Mononuclear cell (primary cell): ENCODE results near the gene EVA1A. TPM values are rescaled to one million over a fixed set of nuclear protein-coding genes. Genes with fewer than 3 reads are reported as not detected.

ENCODE experiments used
- H3K27me3 ChIP-seq: 2 replicates; pipeline ENCODE4 v1.6.0; 2011; ENCODE audit warnings: low read length, control low read depth; ENCODE audit not compliant: insufficient read depth
- H3K4me1 ChIP-seq: 2 replicates; pipeline ENCODE4 v1.5.1; 2011; ENCODE audit warnings: mild to moderate bottlenecking, low read length, control low read depth; ENCODE audit not compliant: insufficient read depth
- H3K4me3 ChIP-seq: 2 replicates; pipeline ENCODE4 v1.5.1; 2011; ENCODE audit warnings: mild to moderate bottlenecking, low read length, moderate library complexity
- H3K9me3 ChIP-seq: 2 replicates; pipeline ENCODE4 v1.5.1; 2011; ENCODE audit warnings: low read depth, mild to moderate bottlenecking, control low read depth, low read length
- total RNA-seq: library from RNA; depleted of rRNA; stranded (reverse); fragments of >200 nt; gene quantifications from one replicate; pipeline ENCODE4 v1.2.3, GENCODE V29; 2012

The EVA1A gene
- total RNA-seq, 1 donor = 0.84 TPM

DNA sequence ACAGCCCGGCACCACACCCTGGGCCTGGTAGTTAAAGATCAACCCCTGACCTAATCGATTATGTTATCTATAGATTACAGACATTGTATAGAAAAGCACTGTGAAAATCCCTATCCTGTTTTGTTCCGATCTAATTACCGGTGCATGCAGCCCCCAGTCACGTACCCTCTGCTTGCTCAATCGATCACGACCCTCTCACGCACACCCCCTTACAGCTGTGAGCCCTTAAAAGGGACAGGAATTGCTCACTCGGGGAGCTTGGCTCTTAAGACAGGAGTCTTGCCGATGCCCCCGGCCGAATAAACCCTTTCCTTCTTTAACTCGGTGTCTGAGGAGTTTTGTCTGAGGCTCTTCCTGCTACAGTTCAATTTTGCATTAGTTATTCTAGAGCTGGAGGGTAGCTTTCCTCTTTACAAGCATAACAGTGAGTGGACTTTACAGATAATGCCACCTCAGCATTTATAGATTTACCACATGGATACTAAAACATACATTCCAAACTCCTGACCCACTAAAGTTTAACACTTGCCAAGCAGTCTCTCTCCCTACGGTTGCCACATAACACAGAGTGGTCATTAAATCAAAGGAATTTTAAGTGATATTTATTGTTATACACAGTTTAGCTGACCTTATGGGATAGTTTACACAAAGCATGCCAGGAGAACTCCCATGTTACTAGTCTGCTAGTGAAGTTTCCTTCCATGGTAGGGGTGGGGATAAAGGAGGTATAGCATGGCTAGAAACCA is 101.0 kb downstream of the EVA1A start:
- no peaks in the 10 kb centered on the region for H3K9me3 ChIP-seq
- no peak overlapping the region for H3K4me3 ChIP-seq
- peaks cover 4% of the 10 kb centered on the region for H3K27me3 ChIP-seq
- no peaks in the 10 kb centered on the region for H3K4me1 ChIP-seq

DNA sequence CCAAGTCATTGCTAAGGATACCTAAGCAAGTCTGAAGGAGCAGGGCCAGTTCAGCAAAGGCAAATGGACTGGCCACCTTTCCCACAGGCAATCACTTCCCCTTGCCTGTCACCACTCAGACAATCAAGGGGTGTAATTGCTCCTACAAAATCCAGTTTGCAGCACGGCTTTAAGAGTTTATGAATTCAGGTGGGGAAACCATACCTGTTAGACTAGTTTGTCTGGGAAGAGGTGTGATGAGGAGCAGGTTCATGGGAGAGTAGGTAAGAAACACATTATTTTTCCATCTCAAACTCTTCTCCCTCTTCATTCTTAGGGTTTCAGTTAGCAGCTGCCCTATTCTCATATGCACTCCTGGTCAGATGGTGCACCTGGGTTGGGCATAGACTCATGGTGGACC is 102.5 kb downstream of the EVA1A start:
- H3K27me3 ChIP-seq = no peaks in the 10 kb centered on the region
- H3K9me3 ChIP-seq = no peaks in the 10 kb centered on the region
- H3K4me3 ChIP-seq = no peak overlapping the region

DNA sequence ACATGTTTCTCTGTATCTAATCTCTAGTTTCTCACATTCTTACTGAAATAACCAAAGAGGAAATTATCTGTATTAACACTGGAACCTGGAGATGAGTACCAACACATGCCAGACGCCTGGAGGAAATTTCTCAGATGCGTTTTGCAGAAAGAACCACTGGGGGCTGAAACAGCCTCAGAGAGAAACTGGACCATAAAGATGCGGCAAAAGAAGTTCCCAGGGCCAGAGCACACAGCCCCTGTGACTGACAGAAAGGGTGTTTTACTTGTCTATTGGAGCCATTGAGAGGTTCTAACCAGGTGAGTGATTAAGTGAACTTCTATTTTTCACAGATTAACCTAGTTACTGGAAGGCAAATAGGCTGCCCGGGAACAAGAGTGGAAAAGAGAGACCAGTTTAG is 103.9 kb downstream of the EVA1A start:
- no peaks in the 10 kb centered on the region for H3K27me3 ChIP-seq
- no peaks in the 10 kb centered on the region for H3K9me3 ChIP-seq
- H3K4me3 ChIP-seq = no peak overlapping the region
- H3K4me1 ChIP-seq = no peaks in the 10 kb centered on the region

More for the DNA sequence above, 102.5 kb downstream of the EVA1A start:
- H3K4me1 ChIP-seq = no peaks in the 10 kb centered on the region

DNA sequence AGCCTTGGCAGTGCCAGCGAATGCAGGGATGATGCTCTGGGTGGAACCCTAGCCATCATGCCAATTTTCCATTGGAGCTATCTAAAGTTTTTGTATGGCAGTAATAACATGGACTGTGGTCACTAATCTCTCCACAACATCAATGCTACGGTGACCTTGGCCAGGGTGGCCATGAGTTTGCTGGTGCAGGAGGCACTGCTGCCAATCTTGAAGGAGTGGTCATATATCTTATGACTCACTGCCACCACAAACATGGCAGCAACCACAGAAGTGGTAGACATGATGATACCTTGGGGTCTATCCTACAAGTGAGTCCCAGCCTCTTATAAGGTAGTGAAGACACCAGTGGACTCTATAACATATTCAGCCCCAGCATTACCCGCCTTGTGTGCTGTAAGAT is 104.6 kb downstream of the EVA1A start:
- Histone ChIP-seq H3K9me3 (no peaks in the 10 kb centered on the region), H3K27me3 (no peaks in the 10 kb centered on the region), H3K4me3 (no peak overlapping the region), H3K4me1 (no peaks in the 10 kb centered on the region)

DNA sequence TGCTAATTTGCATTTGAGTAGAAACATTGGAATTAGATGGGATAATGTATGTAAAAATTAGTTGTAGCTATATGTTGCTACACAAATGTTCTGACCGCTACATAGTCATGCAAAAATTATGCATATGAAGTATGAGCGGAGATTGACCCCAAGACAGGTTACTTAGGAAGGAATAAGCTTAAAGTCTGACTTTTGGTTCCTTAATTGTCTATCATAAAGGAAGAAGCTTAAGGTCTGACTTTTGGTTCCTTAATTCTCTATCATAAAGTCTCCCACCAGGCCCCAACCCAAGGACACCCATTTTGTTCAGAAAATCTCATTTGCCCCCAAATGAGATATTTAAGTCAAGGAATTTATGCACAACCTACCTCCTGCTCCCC is 106.5 kb downstream of the EVA1A start:
- Histone ChIP-seq H3K27me3 (no peaks in the 10 kb centered on the region), H3K4me3 (no peak overlapping the region), H3K9me3 (no peaks in the 10 kb centered on the region), H3K4me1 (no peaks in the 10 kb centered on the region)

DNA sequence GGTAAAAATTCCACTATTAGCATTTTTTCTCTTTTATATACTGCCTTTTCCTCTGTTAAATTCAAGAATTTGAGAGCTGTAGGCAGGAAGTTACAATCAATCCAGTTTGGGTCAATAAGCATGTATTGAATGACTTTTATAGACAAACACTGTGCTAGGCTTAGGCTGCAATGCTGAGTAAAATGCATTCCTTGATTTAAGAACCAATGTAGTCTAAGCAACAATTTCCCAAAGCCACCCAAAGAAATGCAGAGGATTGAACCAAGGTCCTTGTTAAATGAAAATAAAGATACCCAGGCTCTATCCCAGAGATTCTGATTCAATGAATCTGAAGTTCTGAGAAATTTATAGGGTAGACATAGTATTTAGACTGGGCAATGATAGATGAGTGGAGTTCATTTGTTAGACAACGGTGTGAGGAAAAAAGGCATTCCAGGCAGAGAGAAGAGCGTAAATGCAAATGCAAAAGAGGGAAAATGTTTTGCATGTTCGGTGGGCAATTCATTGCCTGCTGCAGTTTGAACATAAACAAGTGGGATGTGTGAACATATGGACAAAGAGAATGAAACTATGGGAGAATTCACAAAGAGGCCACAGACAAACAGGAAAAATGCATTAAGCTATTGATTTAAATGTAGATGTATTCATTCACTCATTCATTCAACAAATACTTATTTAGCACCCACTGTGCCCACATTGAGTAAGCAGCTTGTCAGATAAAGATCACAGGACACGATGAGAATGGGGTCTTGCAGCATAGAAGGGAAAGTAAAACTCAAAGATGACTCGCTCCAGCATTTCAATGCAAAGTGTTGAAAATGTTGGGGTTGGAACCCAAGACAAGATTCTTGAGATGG is 107.1 kb downstream of the EVA1A start:
- Histone ChIP-seq H3K27me3 (no peaks in the 10 kb centered on the region), H3K9me3 (no peaks in the 10 kb centered on the region), H3K4me1 (no peaks in the 10 kb centered on the region)

DNA sequence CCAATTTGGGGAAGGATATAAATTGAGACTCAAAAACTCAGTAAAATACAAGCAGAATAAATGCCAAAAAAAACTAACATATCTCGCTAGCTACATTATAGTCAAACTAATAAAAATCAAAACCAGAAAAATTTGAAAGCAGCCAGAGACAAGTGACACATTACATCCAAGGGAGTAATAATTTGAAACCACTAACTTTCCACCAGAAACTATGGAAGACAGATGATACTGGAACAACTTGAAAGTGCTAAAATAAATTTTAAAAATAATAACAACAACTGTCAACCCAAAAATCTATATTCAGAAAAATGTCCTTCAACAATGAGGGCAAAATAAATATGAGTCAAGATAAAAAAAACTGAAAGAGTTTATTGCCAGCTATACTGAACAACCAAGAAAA is 110.7 kb downstream of the EVA1A start:
- Histone ChIP-seq H3K27me3 (no peaks in the 10 kb centered on the region), H3K4me3 (no peak overlapping the region), H3K9me3 (no peaks in the 10 kb centered on the region), H3K4me1 (no peaks in the 10 kb centered on the region)

More for the DNA sequence above, 107.1 kb downstream of the EVA1A start:
- H3K4me3 ChIP-seq = no peak overlapping the region

DNA sequence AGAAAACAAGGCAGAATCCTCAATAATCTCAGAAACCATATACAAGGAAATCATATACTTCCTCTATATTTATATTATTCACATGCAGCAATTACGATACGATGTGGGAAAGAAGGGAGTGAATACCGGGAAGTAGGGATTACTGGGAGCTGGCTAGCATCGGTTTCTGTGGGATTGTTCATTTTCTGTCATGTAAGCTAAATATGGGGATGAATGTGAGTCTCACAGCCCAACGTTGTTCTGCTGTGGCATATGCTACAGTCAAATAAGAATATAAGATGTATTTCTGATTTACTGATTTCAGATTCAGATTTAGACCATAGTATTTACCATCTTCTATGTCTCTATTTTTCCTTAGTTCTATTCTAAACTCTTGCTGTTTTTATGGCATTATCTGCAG is 113.6 kb downstream of the EVA1A start:
- no peak overlapping the region for H3K4me3 ChIP-seq
- H3K9me3 ChIP-seq = no peaks in the 10 kb centered on the region
- H3K27me3 ChIP-seq = no peaks in the 10 kb centered on the region
- H3K4me1 ChIP-seq = no peaks in the 10 kb centered on the region

Other genes starting within 250 kb of the EVA1A start
- 11.5 TPM for gene MRPL19, start 85.8 kb upstream of the EVA1A start, total RNA-seq
- gene GCFC2, start 150.0 kb upstream of the EVA1A start, total RNA-seq = 16.7 TPM